ENCODE results near the gene FGF14. TPM values are rescaled to one million over a fixed set of nuclear protein-coding genes. Genes with fewer than 3 reads are reported as not detected.

FGF14 gene
- polyA plus RNA-seq, 2 donors = 0.04 to 0.29 TPM

DNA sequence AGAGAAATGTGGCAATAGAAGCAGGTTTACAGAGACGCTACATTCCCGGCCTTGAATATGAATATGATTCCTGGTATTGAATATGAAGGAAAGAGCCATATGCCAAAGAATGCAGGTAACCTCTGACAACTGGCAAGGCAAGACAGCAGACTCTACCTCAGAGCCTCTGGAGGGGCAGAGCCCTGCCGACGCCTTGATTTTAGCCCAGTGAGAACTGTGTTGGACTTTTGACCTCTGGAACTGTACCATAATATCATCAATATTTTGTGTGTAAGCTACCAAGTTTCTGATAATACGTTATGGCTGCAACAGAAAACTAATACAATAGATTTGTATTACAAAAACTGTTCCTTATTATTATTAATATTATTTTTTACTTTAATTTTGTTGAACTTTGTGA, 219.7 kb downstream of the FGF14 start:
- H3K36me3 ChIP-seq (ENCODE audit: control insufficient read depth in 2 of 2, insufficient read depth in 2 of 2, low read length in 1 of 2) = no peaks in the 10 kb centered on the region
- no peaks in the 10 kb centered on the region for H3K4me1 ChIP-seq (ENCODE audit: control insufficient read depth in 2 of 2, insufficient read depth in 2 of 2, low read length in 1 of 2)
- H3K27ac ChIP-seq (ENCODE audit: low read depth in 2 of 2, low read length in 1 of 2) = no peak overlapping the region
- no peak overlapping the region for H3K4me3 ChIP-seq (ENCODE audit: low read depth in 1 of 2, low read length in 2 of 2)
- H3K9me3 ChIP-seq (ENCODE audit: control insufficient read depth in 2 of 2, insufficient read depth in 1 of 2, low read depth in 1 of 2, low read length in 1 of 2) = no peaks in the 10 kb centered on the region
- no peaks in the 10 kb centered on the region for H3K27me3 ChIP-seq (ENCODE audit: control insufficient read depth in 1 of 2, insufficient read depth in 2 of 2, low read length in 2 of 2)
- WGBS, 2 donors = 75 to 92% methylated on average over 5 of the region's 5 CpGs

DNA sequence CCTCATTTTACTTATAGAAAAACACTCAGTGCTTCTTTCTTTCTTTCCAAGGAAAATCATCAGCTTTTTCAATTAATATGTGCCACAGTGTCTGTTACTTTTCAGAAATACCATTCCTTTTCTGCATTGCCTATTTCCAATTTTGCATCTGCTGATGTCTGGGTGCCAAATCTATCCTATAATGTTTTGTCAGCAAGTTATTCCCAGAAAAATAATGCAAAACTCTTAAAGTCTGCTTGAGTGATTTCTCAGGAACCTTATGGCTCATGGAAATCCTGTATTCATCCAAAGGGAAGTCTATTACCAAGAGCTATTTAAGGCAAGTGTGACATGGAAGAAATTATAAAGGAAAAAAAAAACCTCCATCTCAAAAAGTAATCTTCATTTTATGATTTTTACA, 224.4 kb downstream of the FGF14 start:
- Histone ChIP-seq H3K4me1 (ENCODE audit: control insufficient read depth in 2 of 2, insufficient read depth in 2 of 2, low read length in 1 of 2) (no peaks in the 10 kb centered on the region), H3K27me3 (ENCODE audit: control insufficient read depth in 1 of 2, insufficient read depth in 2 of 2, low read length in 2 of 2) (no peaks in the 10 kb centered on the region), H3K36me3 (ENCODE audit: control insufficient read depth in 2 of 2, insufficient read depth in 2 of 2, low read length in 1 of 2) (no peaks in the 10 kb centered on the region), H3K4me3 (ENCODE audit: low read depth in 1 of 2, low read length in 2 of 2) (no peak overlapping the region), H3K27ac (ENCODE audit: low read depth in 2 of 2, low read length in 1 of 2) (no peak overlapping the region), H3K9me3 (ENCODE audit: control insufficient read depth in 2 of 2, insufficient read depth in 1 of 2, low read depth in 1 of 2, low read length in 1 of 2) (no peaks in the 10 kb centered on the region)

DNA sequence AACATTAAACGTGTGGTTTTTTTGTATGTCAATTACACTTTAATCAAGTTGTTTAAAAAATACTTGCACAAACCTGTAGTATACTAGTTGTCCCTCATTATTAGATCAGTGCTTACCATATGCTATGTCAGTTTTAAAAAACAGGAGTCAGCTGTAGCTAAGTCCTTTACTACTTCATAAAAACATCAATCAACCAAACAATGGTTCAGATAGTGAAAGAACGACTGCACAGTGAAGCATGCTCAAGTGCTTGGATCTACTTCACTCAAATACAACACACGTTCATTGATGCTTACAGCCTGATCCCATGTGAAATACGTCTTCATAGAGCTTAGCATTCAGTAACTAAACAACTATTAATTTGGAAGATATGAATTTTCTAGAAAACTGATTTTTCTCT, 225.0 kb downstream of the FGF14 start:
- no peak overlapping the region for H3K4me3 ChIP-seq (ENCODE audit: low read depth in 1 of 2, low read length in 2 of 2)
- no peak overlapping the region for H3K27ac ChIP-seq (ENCODE audit: low read depth in 2 of 2, low read length in 1 of 2)
- 44 to 50% methylated on average over 4 of the region's 4 CpGs for WGBS, 2 donors
- no peaks in the 10 kb centered on the region for H3K4me1 ChIP-seq (ENCODE audit: control insufficient read depth in 2 of 2, insufficient read depth in 2 of 2, low read length in 1 of 2)
- H3K9me3 ChIP-seq (ENCODE audit: control insufficient read depth in 2 of 2, insufficient read depth in 1 of 2, low read depth in 1 of 2, low read length in 1 of 2) = no peaks in the 10 kb centered on the region
- no peaks in the 10 kb centered on the region for H3K36me3 ChIP-seq (ENCODE audit: control insufficient read depth in 2 of 2, insufficient read depth in 2 of 2, low read length in 1 of 2)
- H3K27me3 ChIP-seq (ENCODE audit: control insufficient read depth in 1 of 2, insufficient read depth in 2 of 2, low read length in 2 of 2) = no peaks in the 10 kb centered on the region

DNA sequence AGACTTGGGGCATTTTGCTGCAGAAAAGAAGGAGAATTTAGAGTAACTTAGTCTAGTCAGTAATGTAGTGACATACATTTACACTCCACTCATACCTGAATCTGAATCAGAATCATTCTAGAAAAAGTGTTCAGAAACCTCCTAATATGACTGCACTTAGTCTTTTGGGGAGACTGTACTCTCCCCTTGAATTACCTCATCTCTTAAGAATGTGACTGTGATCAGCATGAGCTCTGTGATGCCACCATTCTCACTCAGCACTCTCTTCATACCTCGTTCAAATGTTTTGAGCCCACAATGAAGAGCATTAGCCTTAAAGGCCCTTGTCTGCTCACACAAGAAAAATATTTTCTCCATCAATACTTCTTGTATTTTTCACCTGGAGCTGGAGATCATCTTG, 229.4 kb downstream of the FGF14 start:
- Histone ChIP-seq H3K4me3 (ENCODE audit: low read depth in 1 of 2, low read length in 2 of 2) (no peak overlapping the region), H3K4me1 (ENCODE audit: control insufficient read depth in 2 of 2, insufficient read depth in 2 of 2, low read length in 1 of 2) (no peaks in the 10 kb centered on the region), H3K36me3 (ENCODE audit: control insufficient read depth in 2 of 2, insufficient read depth in 2 of 2, low read length in 1 of 2) (no peaks in the 10 kb centered on the region), H3K27me3 (ENCODE audit: control insufficient read depth in 1 of 2, insufficient read depth in 2 of 2, low read length in 2 of 2) (no peaks in the 10 kb centered on the region), H3K9me3 (ENCODE audit: control insufficient read depth in 2 of 2, insufficient read depth in 1 of 2, low read depth in 1 of 2, low read length in 1 of 2) (no peaks in the 10 kb centered on the region), H3K27ac (ENCODE audit: low read depth in 2 of 2, low read length in 1 of 2) (no peak overlapping the region)
- 67 to 78% methylated on average over 1 of the region's 1 CpG for WGBS, 2 donors

DNA sequence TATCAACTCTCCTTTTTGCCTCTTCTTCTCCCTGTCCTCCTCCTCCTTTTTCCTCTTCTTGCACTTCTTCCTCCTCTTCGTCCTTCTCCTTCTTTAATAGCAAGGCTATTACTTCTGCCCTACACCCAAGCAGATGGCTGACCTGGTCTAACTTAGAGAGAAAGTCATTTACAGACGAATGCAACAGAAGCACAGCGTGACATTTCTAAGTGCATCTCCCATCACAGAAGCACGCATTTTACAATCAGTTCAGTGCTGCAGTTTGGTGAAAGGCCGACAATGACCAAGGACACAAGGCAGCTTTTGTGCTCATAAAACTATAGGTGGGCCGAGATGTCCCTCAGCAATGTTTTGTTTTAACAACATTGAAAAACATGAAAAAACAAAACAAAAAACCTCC, 231.5 kb downstream of the FGF14 start:
- Histone ChIP-seq H3K4me1 (ENCODE audit: control insufficient read depth in 2 of 2, insufficient read depth in 2 of 2, low read length in 1 of 2) (no peaks in the 10 kb centered on the region), H3K27ac (ENCODE audit: low read depth in 2 of 2, low read length in 1 of 2) (no peak overlapping the region), H3K4me3 (ENCODE audit: low read depth in 1 of 2, low read length in 2 of 2) (no peak overlapping the region), H3K36me3 (ENCODE audit: control insufficient read depth in 2 of 2, insufficient read depth in 2 of 2, low read length in 1 of 2) (no peaks in the 10 kb centered on the region), H3K9me3 (ENCODE audit: control insufficient read depth in 2 of 2, insufficient read depth in 1 of 2, low read depth in 1 of 2, low read length in 1 of 2) (no peaks in the 10 kb centered on the region), H3K27me3 (ENCODE audit: control insufficient read depth in 1 of 2, insufficient read depth in 2 of 2, low read length in 2 of 2) (no peaks in the 10 kb centered on the region)
- 76 to 84% methylated on average over 6 of the region's 6 CpGs for WGBS, 2 donors

DNA sequence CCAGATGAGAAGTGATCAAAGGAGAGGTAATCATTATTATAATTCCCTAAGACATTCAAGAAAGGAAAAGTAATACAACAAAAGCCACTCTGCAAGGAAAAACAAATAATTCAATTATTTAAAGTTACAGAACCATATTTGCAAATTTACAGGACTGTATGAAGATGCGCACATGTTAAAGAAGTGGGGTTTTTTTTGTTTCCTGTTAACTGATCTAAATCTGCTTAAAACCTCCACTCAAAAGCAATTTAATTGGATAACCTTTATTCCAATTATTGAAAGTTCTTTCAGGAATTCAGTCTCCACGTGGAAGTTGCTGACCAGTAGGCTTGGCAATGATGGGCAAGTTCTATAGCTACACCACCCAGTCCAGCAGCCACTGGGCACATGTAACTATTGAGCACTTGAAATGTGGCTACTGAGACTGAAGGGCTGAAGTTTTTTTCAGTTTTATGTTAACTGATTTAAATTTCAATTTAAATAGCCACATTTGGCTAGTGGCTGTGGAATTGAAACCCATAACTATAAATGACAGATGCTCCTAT, 232.3 kb downstream of the FGF14 start:
- no peaks in the 10 kb centered on the region for H3K36me3 ChIP-seq (ENCODE audit: control insufficient read depth in 2 of 2, insufficient read depth in 2 of 2, low read length in 1 of 2)
- H3K4me1 ChIP-seq (ENCODE audit: control insufficient read depth in 2 of 2, insufficient read depth in 2 of 2, low read length in 1 of 2) = no peaks in the 10 kb centered on the region
- H3K27ac ChIP-seq (ENCODE audit: low read depth in 2 of 2, low read length in 1 of 2) = no peak overlapping the region
- H3K4me3 ChIP-seq (ENCODE audit: low read depth in 1 of 2, low read length in 2 of 2) = no peak overlapping the region
- 76 to 77% methylated on average over 2 of the region's 2 CpGs for WGBS, 2 donors
- no peaks in the 10 kb centered on the region for H3K9me3 ChIP-seq (ENCODE audit: control insufficient read depth in 2 of 2, insufficient read depth in 1 of 2, low read depth in 1 of 2, low read length in 1 of 2)
- no peaks in the 10 kb centered on the region for H3K27me3 ChIP-seq (ENCODE audit: control insufficient read depth in 1 of 2, insufficient read depth in 2 of 2, low read length in 2 of 2)

DNA sequence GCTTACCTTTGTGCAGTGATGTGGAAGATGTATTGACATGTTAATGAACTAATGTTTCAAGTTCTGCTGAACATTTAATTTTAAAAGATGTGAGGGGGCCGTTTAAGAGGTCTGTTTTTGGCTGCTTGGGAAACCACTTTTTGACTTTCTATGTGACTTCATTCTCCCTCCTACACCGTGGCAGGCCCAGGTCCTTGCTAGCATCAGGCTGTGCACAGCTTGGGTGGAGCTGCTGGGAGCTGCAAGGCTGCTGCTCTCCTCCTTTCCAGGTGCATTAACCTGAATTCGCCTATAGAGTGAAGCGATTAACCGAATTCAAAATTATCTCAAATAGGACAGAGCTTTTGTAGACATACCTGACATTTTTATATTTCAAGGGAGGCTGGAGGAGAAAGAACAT, 249.1 kb downstream of the FGF14 start:
- H3K4me1 ChIP-seq (ENCODE audit: control insufficient read depth in 2 of 2, insufficient read depth in 2 of 2, low read length in 1 of 2) = no peaks in the 10 kb centered on the region
- H3K27me3 ChIP-seq (ENCODE audit: control insufficient read depth in 1 of 2, insufficient read depth in 2 of 2, low read length in 2 of 2) = no peaks in the 10 kb centered on the region
- H3K4me3 ChIP-seq (ENCODE audit: low read depth in 1 of 2, low read length in 2 of 2) = no peak overlapping the region
- H3K36me3 ChIP-seq (ENCODE audit: control insufficient read depth in 2 of 2, insufficient read depth in 2 of 2, low read length in 1 of 2) = no peaks in the 10 kb centered on the region
- 73 to 79% methylated on average over 5 of the region's 5 CpGs for WGBS, 2 donors
- H3K9me3 ChIP-seq (ENCODE audit: control insufficient read depth in 2 of 2, insufficient read depth in 1 of 2, low read depth in 1 of 2, low read length in 1 of 2) = no peaks in the 10 kb centered on the region
- no peak overlapping the region for H3K27ac ChIP-seq (ENCODE audit: low read depth in 2 of 2, low read length in 1 of 2)

DNA sequence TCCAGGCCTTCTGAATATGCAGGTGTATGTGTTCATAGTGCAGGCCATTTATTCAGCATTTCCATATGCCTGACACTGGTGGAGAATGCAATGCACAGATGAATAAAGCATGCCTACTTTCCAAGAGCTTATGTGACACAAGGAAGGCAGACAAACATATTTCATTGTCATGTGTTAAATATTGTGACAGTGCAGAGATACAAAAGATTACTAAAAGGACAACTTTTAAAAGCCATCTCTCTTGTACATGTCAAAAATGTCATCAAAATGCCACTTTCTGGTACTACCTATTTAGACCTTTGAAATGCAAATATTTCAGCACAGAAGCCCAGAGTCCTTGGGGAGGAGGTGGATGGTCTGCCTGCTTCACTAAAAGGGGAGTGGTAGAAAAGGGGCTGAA, 254.5 kb downstream of the FGF14 start:
- Histone ChIP-seq H3K27me3 (ENCODE audit: control insufficient read depth in 1 of 2, insufficient read depth in 2 of 2, low read length in 2 of 2) (no peaks in the 10 kb centered on the region), H3K27ac (ENCODE audit: low read depth in 2 of 2, low read length in 1 of 2) (no peak overlapping the region), H3K9me3 (ENCODE audit: control insufficient read depth in 2 of 2, insufficient read depth in 1 of 2, low read depth in 1 of 2, low read length in 1 of 2) (no peaks in the 10 kb centered on the region), H3K4me3 (ENCODE audit: low read depth in 1 of 2, low read length in 2 of 2) (no peak overlapping the region), H3K36me3 (ENCODE audit: control insufficient read depth in 2 of 2, insufficient read depth in 2 of 2, low read length in 1 of 2) (no peaks in the 10 kb centered on the region), H3K4me1 (ENCODE audit: control insufficient read depth in 2 of 2, insufficient read depth in 2 of 2, low read length in 1 of 2) (no peaks in the 10 kb centered on the region)

DNA sequence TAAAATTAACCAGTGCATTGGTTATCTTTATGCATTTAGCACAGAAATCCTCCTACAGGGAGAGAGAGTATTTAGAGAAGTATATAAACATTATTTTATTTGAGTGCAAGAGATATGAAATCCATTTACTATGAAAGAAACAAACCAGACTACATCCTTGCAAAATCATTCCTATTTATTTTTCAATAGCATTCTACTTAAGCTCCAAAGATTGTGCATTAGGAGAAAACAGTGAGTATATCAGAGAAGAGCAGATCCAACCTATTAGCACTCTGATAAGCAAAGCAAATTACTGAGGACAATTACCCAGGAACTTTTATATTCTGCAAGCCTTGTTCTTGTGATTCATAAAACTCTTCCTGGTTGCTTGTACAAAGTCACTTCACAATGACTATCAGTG, 256.1 kb downstream of the FGF14 start:
- H3K9me3 ChIP-seq (ENCODE audit: control insufficient read depth in 2 of 2, insufficient read depth in 1 of 2, low read depth in 1 of 2, low read length in 1 of 2) = no peaks in the 10 kb centered on the region
- no peak overlapping the region for H3K27ac ChIP-seq (ENCODE audit: low read depth in 2 of 2, low read length in 1 of 2)
- H3K36me3 ChIP-seq (ENCODE audit: control insufficient read depth in 2 of 2, insufficient read depth in 2 of 2, low read length in 1 of 2) = no peaks in the 10 kb centered on the region
- no peaks in the 10 kb centered on the region for H3K27me3 ChIP-seq (ENCODE audit: control insufficient read depth in 1 of 2, insufficient read depth in 2 of 2, low read length in 2 of 2)
- no peak overlapping the region for H3K4me3 ChIP-seq (ENCODE audit: low read depth in 1 of 2, low read length in 2 of 2)
- no peaks in the 10 kb centered on the region for H3K4me1 ChIP-seq (ENCODE audit: control insufficient read depth in 2 of 2, insufficient read depth in 2 of 2, low read length in 1 of 2)

DNA sequence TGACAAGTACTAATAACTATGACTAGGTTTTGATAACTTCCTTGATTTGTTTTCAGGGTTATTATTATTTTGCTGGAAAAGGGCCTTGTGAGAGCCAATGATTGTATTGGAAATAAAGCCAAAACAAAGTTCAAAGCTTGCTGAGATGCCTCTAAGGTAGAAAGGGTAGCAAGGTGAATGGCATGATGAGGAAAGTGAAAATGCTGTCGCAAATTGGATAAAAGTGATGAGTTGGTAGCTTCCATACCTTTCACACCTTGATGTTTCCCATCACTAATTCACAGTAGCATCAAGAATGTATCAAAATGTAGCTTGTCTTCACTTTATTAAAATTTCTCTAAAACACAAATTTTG, 259.4 kb downstream of the FGF14 start:
- Histone ChIP-seq H3K4me1 (ENCODE audit: control insufficient read depth in 2 of 2, insufficient read depth in 2 of 2, low read length in 1 of 2) (no peaks in the 10 kb centered on the region), H3K27me3 (ENCODE audit: control insufficient read depth in 1 of 2, insufficient read depth in 2 of 2, low read length in 2 of 2) (no peaks in the 10 kb centered on the region), H3K4me3 (ENCODE audit: low read depth in 1 of 2, low read length in 2 of 2) (no peak overlapping the region), H3K27ac (ENCODE audit: low read depth in 2 of 2, low read length in 1 of 2) (no peak overlapping the region), H3K36me3 (ENCODE audit: control insufficient read depth in 2 of 2, insufficient read depth in 2 of 2, low read length in 1 of 2) (no peaks in the 10 kb centered on the region), H3K9me3 (ENCODE audit: control insufficient read depth in 2 of 2, insufficient read depth in 1 of 2, low read depth in 1 of 2, low read length in 1 of 2) (no peaks in the 10 kb centered on the region)
- 89 to 96% methylated on average over 1 of the region's 1 CpG for WGBS, 2 donors
